ENCODE measurements around the gene ACMSD. TPM values are rescaled to one million over a fixed set of nuclear protein-coding genes. Genes with fewer than 3 reads are reported as not detected.

The ACMSD gene
- total and polyA plus RNA-seq, 10 of the 15 experiments (the other 5 are each of a cell fraction or from before 2014, with no cell fraction given): 0.08 TPM; not detected in 9

- Histone ChIP-seq H4K20me1 (ENCODE audit: control insufficient read depth, insufficient read depth) (0 out of 2 replicates have a peak, but pooled peaks cover 8% of the 10 kb centered on the region), H3K4me3 (no peak overlapping the region), H3K79me2 (ENCODE audit: control insufficient read depth, insufficient read depth, low read length) (peaks cover 95% of the 10 kb centered on the region), H3K4me1 (ENCODE audit: control insufficient read depth, insufficient read depth, low read length) (no peaks in the 10 kb centered on the region), H3K36me3 (ENCODE audit: control insufficient read depth in 2 of 2, insufficient read depth in 2 of 2, low read length in 1 of 2) (peaks cover 2 to 26% of the 10 kb centered on the region in 2 experiments; a peak in 3 of 4 replicates), H3K27ac (ENCODE audit: control insufficient read depth, insufficient read depth) (no peak overlapping the region), H3K9me3 (replicated peaks; ENCODE audit: control insufficient read depth, insufficient read depth, low read length) (no peaks in the 10 kb centered on the region; the same call in 2 of the 3 replicates), H2AFZ (ENCODE audit: control insufficient read depth, low read depth, low read length) (no peak overlapping the region), H3K27me3 (replicated peaks in 1 of 2; ENCODE audit: control insufficient read depth in 2 of 2, insufficient read depth in 2 of 2, low read length in 1 of 2) (no peaks in the 10 kb centered on the region), H3K9ac (ENCODE audit: control insufficient read depth, insufficient read depth, low read length) (no peak overlapping the region), H3K4me2 (ENCODE audit: control insufficient read depth, insufficient read depth) (no peak overlapping the region)
- TF ChIP-seq SUZ12 (IDR thresholded peaks at IDR 0.05; ENCODE audit: unreplicated experiment) (no peak), ATF7 (IDR thresholded peaks at IDR 0.05; ENCODE audit: low read depth) (no peak), PAX8 (IDR thresholded peaks at IDR 0.05) (no peak), MTA2 (IDR thresholded peaks at IDR 0.05; ENCODE audit: low read depth) (no peak), RBBP5 (conservative IDR thresholded peaks at IDR 0.05) (no peak), ATF2 (IDR thresholded peaks at IDR 0.05; ENCODE audit: low read length) (no peak), RAD21 (IDR thresholded peaks at IDR 0.05; ENCODE audit: insufficient read depth, low read depth, low read length) (no peak), ZZZ3 (IDR thresholded peaks at IDR 0.05; ENCODE audit: control insufficient read depth, insufficient read length, low read depth) (no peak), GATAD2B (conservative IDR thresholded peaks at IDR 0.05; ENCODE audit: low read depth) (no peak), DPF2 (IDR thresholded peaks at IDR 0.05) (no peak)
- TF ChIP-seq, protein P1, sequence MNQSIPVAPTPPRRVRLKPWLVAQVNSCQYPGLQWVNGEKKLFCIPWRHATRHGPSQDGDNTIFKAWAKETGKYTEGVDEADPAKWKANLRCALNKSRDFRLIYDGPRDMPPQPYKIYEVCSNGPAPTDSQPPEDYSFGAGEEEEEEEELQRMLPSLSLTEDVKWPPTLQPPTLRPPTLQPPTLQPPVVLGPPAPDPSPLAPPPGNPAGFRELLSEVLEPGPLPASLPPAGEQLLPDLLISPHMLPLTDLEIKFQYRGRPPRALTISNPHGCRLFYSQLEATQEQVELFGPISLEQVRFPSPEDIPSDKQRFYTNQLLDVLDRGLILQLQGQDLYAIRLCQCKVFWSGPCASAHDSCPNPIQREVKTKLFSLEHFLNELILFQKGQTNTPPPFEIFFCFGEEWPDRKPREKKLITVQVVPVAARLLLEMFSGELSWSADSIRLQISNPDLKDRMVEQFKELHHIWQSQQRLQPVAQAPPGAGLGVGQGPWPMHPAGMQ (IDR thresholded peaks at IDR 0.05; ENCODE audit: borderline replicate concordance): no peak
- WGBS (ENCODE audit: insufficient coverage, insufficient replicate concordance, low lambda C conversion rate, missing lambda C conversion rate): 100% methylated on average over 3 of the region's 3 CpGs
- DNase-seq (ENCODE audit: low read depth, low spot score) (no peak), ATAC-seq (no peak), FAIRE-seq (no peak)
- intact Hi-C loops (cut with micrococcal nuclease; ENCODE audit: unreplicated experiment) (no loop called here), in situ Hi-C loops (cut with MboI) (no loop called here)
- POLR2A ChIA-PET: interaction anchor here (1.4 to 1.7 kb wide), 2 partner anchors 8 to 10 kb away, joined by 4 read pairs; partner anchors contain the start of gene CCNT2
- CTCF ChIA-PET: interaction anchor here (0.7 to 2.6 kb wide), 6 partner anchors 10 to 62 kb away, joined by 3 to 6 read pairs (median 3); no protein-coding TSS in a partner anchor
- SMC1A ChIA-PET (ENCODE audit: uncharacterized antibody, unreplicated experiment): no interaction called here
- RAD21 ChIA-PET (ENCODE audit: unreplicated experiment): no interaction called here
- no TSS peak for BruUV-seq (replicated peaks)
These were observed 88.8 kb downstream of the ACMSD start for GRCh38 chr2:134927195-134927594.

All from GM12878 (cell line).